ENCODE results near the gene TENT4B. TPM values are rescaled to one million over a fixed set of nuclear protein-coding genes. Genes with fewer than 3 reads are reported as not detected.

Gene TENT4B
- total RNA-seq, 2 experiments from 2014 or later = 5.8 to 8.8 TPM

- Histone ChIP-seq H4K20me1 (ENCODE audit: insufficient read depth, low read length) (peaks cover 5% of the 10 kb centered on the region; the same call in 1 of the 2 replicates), H3K27ac (ENCODE audit: low read depth, low read length, poor library complexity, severe bottlenecking) (peak overlapping the region; percentile 80), H3K9me3 (ENCODE audit: low read length) (no peaks in the 10 kb centered on the region; the same call in 1 of the 2 replicates), H3K4me2 (ENCODE audit: low read length) (peak overlapping the region; percentile 97), H3K4me1 (ENCODE audit: insufficient read depth, low read length, poor library complexity, severe bottlenecking) (peaks cover 62% of the 10 kb centered on the region), H3K79me2 (ENCODE audit: insufficient read depth, low read depth, low read length) (peaks cover 51% of the 10 kb centered on the region), H3K9me2 (ENCODE audit: insufficient read depth, low read length) (no peaks in the 10 kb centered on the region), H3K4me3 (ENCODE audit: low read depth, low read length, poor library complexity, severe bottlenecking) (peak overlapping the region; percentile 75), H3K36me3 (ENCODE audit: insufficient read depth, low read length) (peaks cover 15% of the 10 kb centered on the region), H2AFZ (ENCODE audit: low read length) (no peak overlapping the region)
- CTCF ChIA-PET (ENCODE audit: unreplicated experiment) = interaction anchor here (0.6 to 2.1 kb wide), 3 partner anchors 9 to 38 kb away, joined by 4 to 16 read pairs (median 10); partner anchors contain the start of gene ADCY7
- intact Hi-C loops (cut with micrococcal nuclease; ENCODE audit: unreplicated experiment) = no loop called here
- TF ChIP-seq CTCF (conservative IDR thresholded peaks at IDR 0.05; ENCODE audit: low read length) = no peak; the same call in 1 of the 2 replicates
- TF ChIP-seq EZH2phosphoT487 (IDR thresholded peaks at IDR 0.05; ENCODE audit: borderline replicate concordance, low read depth, low read length) = no peak
- POLR2A ChIA-PET = interaction anchor here (0.6 to 3.5 kb wide), 7 partner anchors 8 to 85 kb away, joined by 3 to 21 read pairs (median 4); partner anchors contain the start of gene ADCY7
- peak; percentile 18 for DNase-seq (ENCODE audit: low spot score)
- BruUV-seq (replicated peaks) = no TSS peak
Measured at GRCh38 chr16:50275098-50275415, 122.0 kb downstream of the TENT4B start.

- peak overlapping the region; percentile 97 for H3K4me2 ChIP-seq (ENCODE audit: low read length)
- BruUV-seq (replicated peaks) = no TSS peak
- intact Hi-C loops (cut with micrococcal nuclease; ENCODE audit: unreplicated experiment) = no loop called here
- H3K79me2 ChIP-seq (ENCODE audit: insufficient read depth, low read depth, low read length) = peaks cover 57% of the 10 kb centered on the region
- peak overlapping the region; percentile 75 for H3K4me3 ChIP-seq (ENCODE audit: low read depth, low read length, poor library complexity, severe bottlenecking)
- peaks cover 5% of the 10 kb centered on the region; the same call in 1 of the 2 replicates for H4K20me1 ChIP-seq (ENCODE audit: insufficient read depth, low read length)
- peak; percentile 37 for DNase-seq (ENCODE audit: low spot score)
- no peak overlapping the region for H2AFZ ChIP-seq (ENCODE audit: low read length)
- no peaks in the 10 kb centered on the region for H3K9me2 ChIP-seq (ENCODE audit: insufficient read depth, low read length)
- no peak for TF ChIP-seq CTCF (conservative IDR thresholded peaks at IDR 0.05; ENCODE audit: low read length)
- no peak for TF ChIP-seq EZH2phosphoT487 (IDR thresholded peaks at IDR 0.05; ENCODE audit: borderline replicate concordance, low read depth, low read length)
- peak overlapping the region; percentile 80 for H3K27ac ChIP-seq (ENCODE audit: low read depth, low read length, poor library complexity, severe bottlenecking)
- peaks cover 15% of the 10 kb centered on the region for H3K36me3 ChIP-seq (ENCODE audit: insufficient read depth, low read length)
- ChIA-PET CTCF (ENCODE audit: unreplicated experiment) (interaction anchor here (2.0 to 2.1 kb wide), 2 partner anchors 9 to 10 kb away, joined by 10 to 16 read pairs; partner anchors contain the start of gene ADCY7), POLR2A (interaction anchor here (0.6 to 3.5 kb wide), 7 partner anchors 9 to 80 kb away, joined by 3 to 21 read pairs (median 5); partner anchors contain the start of gene ADCY7)
- H3K9me3 ChIP-seq (ENCODE audit: low read length) = no peaks in the 10 kb centered on the region; the same call in 1 of the 2 replicates
- H3K4me1 ChIP-seq (ENCODE audit: insufficient read depth, low read length, poor library complexity, severe bottlenecking) = peaks cover 67% of the 10 kb centered on the region
Measured at GRCh38 chr16:50275428-50276325, 122.6 kb downstream of the TENT4B start.
